ENCODE measurements around the gene MAP3K4.

DNA sequence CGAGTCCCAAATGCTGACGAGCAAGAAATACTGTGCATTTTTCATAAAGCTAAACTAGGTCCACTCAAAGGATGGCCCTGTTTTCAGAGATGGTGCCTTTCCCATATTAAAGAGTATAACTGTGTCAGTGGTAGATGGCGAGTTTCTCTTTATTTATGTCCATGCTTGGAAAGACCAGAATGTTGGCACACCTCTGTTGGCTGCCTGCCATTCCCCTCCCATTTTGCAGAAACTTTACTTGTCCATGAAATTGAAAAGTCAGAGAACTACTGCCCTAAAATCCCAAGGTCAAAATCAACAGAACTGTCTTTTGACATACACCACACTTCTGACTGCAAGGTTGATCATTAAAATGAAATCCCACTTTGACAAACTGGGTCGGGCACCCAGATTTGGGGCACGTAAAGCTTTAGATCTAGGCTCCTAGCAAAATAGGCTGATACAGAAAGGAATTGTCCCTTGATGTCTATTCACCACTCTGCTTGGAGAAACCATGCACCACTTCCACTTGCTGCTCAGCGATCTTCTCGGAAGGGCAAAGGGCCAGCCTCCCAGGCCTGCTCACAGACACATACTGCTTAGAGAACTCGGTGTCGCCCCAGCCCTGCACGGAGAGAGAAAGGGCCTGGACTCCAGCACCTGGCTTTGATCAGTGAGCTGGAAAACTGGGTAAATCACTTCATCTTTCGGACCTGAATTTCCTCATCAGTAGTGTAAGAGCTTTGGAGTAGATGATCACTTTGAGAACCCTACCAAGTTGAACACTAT is 152.3 kb downstream of the MAP3K4 start:
- TF ChIP-seq, protein P1, sequence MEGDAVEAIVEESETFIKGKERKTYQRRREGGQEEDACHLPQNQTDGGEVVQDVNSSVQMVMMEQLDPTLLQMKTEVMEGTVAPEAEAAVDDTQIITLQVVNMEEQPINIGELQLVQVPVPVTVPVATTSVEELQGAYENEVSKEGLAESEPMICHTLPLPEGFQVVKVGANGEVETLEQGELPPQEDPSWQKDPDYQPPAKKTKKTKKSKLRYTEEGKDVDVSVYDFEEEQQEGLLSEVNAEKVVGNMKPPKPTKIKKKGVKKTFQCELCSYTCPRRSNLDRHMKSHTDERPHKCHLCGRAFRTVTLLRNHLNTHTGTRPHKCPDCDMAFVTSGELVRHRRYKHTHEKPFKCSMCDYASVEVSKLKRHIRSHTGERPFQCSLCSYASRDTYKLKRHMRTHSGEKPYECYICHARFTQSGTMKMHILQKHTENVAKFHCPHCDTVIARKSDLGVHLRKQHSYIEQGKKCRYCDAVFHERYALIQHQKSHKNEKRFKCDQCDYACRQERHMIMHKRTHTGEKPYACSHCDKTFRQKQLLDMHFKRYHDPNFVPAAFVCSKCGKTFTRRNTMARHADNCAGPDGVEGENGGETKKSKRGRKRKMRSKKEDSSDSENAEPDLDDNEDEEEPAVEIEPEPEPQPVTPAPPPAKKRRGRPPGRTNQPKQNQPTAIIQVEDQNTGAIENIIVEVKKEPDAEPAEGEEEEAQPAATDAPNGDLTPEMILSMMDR (conservative IDR thresholded peaks at IDR 0.05; ENCODE audit: low read depth, low read length) = no peak
- TF ChIP-seq EZH2 (IDR thresholded peaks at IDR 0.05; ENCODE audit: low read length, unreplicated experiment) = no peak
